Right atrium auricular region (tissue), 2 donors: ENCODE measurements around the gene SKI. TPM values are rescaled to one million over a fixed set of nuclear protein-coding genes. Genes with fewer than 3 reads are reported as not detected.

Source experiments
- DNase-seq: peaks from one replicate; pipeline ENCODE4 v3.0.0-alpha.2; 2019; ENCODE audit warnings: low spot score
- H3K27ac ChIP-seq, 2 donors: fragments of 200-600 bp; sonication (generic); 1 replicate in 1 of 2; 2 replicates in 1 of 2; pipeline ENCODE4 v1.5.1; 2016 to 2019
- H3K27me3 ChIP-seq, 2 donors: fragments of 200-600 bp; sonication (generic); one replicate each; pipeline versions ENCODE4 v1.5.1 to v1.6.0; 2017 to 2019
- H3K36me3 ChIP-seq: fragments of 200-600 bp; sonication (generic); one replicate; pipeline ENCODE4 v1.5.1; 2016
- H3K4me1 ChIP-seq, 2 donors: fragments of 200-600 bp; sonication (generic); one replicate each; pipeline versions ENCODE4 v1.5.1 to v1.6.0; 2017 to 2019
- H3K4me3 ChIP-seq, 2 donors: fragments of 200-600 bp; sonication (generic); 1 replicate in 1 of 2; 2 replicates in 1 of 2; pipeline ENCODE4 v1.5.1; 2017 to 2019; ENCODE audit warnings: mild to moderate bottlenecking in 1 of 2, moderate library complexity in 1 of 2
- H3K9me3 ChIP-seq, 2 donors: fragments of 200-600 bp; sonication (generic); one replicate each; pipeline ENCODE4 v1.5.1; 2019
- CTCF ChIP-seq, 2 donors: fragments of 200-600 bp; sonication (generic); IDR thresholded peaks; one replicate each; pipeline ENCODE4 v1.5.1; 2019; ENCODE audit warnings: antibody characterized with exemption in 2 of 2
- total RNA-seq, 2 donors: library from RNA; depleted of rRNA; stranded (reverse); fragments of >200 nt; gene quantifications; one replicate each; pipeline ENCODE4 v1.1.0, GENCODE V29; 2016

Gene SKI
- total RNA-seq, 2 donors from 2014 or later = 36.7 to 57.2 TPM

GRCh38 chr1:2228694-2229036 is 546 bp downstream of the SKI start:
- Histone ChIP-seq H3K4me1 (peaks cover 0 to 51% of the 10 kb centered on the region in 2 donors), H3K27ac (peak overlapping the region; percentile 86 to 93), H3K27me3 (no peaks in the 10 kb centered on the region), H3K4me3 (peak overlapping the region; percentile 54 to 58), H3K9me3 (no peaks in the 10 kb centered on the region), H3K36me3 (no peaks in the 10 kb centered on the region)
- no peak for TF ChIP-seq CTCF (IDR thresholded peaks at IDR 0.05)
- no peak for DNase-seq

- DNase-seq = no peak
- H3K4me3 ChIP-seq = peak overlapping the region; percentile 54 to 58
- H3K27ac ChIP-seq = peak overlapping the region; percentile 86 to 93
- H3K36me3 ChIP-seq = no peaks in the 10 kb centered on the region
- peak in 1 of 2 donors; percentile 31 for TF ChIP-seq CTCF (IDR thresholded peaks at IDR 0.05)
- H3K27me3 ChIP-seq = no peaks in the 10 kb centered on the region
- peaks cover 0 to 57% of the 10 kb centered on the region in 2 donors for H3K4me1 ChIP-seq
- no peaks in the 10 kb centered on the region for H3K9me3 ChIP-seq
These were observed 1.1 kb downstream of the SKI start for GRCh38 chr1:2229037-2229864.

- H3K4me1 ChIP-seq = peaks cover 0 to 66% of the 10 kb centered on the region in 2 donors
- H3K36me3 ChIP-seq = no peaks in the 10 kb centered on the region
- H3K27ac ChIP-seq = peak overlapping the region; percentile 86 to 93
- DNase-seq = no peak
- no peaks in the 10 kb centered on the region for H3K27me3 ChIP-seq
- peak overlapping the region; percentile 54 to 58 for H3K4me3 ChIP-seq
- H3K9me3 ChIP-seq = no peaks in the 10 kb centered on the region
- no peak for TF ChIP-seq CTCF (IDR thresholded peaks at IDR 0.05)
These were observed 2.0 kb downstream of the SKI start for GRCh38 chr1:2229911-2230731.

GRCh38 chr1:2230781-2231531 is 2.8 kb downstream of the SKI start:
- no peak for DNase-seq
- H3K27ac ChIP-seq = peak overlapping the region; percentile 86 to 93
- peaks cover 0 to 74% of the 10 kb centered on the region in 2 donors for H3K4me1 ChIP-seq
- H3K9me3 ChIP-seq = no peaks in the 10 kb centered on the region
- H3K36me3 ChIP-seq = no peaks in the 10 kb centered on the region
- peak overlapping the region; percentile 54 to 58 for H3K4me3 ChIP-seq
- TF ChIP-seq CTCF (IDR thresholded peaks at IDR 0.05) = no peak
- no peaks in the 10 kb centered on the region for H3K27me3 ChIP-seq

GRCh38 chr1:2231532-2232254 is 3.6 kb downstream of the SKI start:
- no peak for TF ChIP-seq CTCF (IDR thresholded peaks at IDR 0.05)
- peak; percentile 95 for DNase-seq
- peaks cover 0 to 76% of the 10 kb centered on the region in 2 donors for H3K4me1 ChIP-seq
- H3K36me3 ChIP-seq = no peaks in the 10 kb centered on the region
- H3K9me3 ChIP-seq = no peaks in the 10 kb centered on the region
- H3K27me3 ChIP-seq = no peaks in the 10 kb centered on the region
- peak overlapping the region; percentile 54 to 58 for H3K4me3 ChIP-seq
- peak overlapping the region; percentile 86 to 93 for H3K27ac ChIP-seq
